NCI-H2029 treated with DMSO at 0.1 percent for 48 hours (cell line): ENCODE results near the gene FGF21.
"Not testable (repeated sequence)": the region's sequence is repeated elsewhere in the genome, so short reads cannot be mapped to it uniquely, and the experiment has no call there.

Experiments
- DNase-seq: peaks from one replicate; lab custom pipeline; 2025; lab: John Stamatoyannopoulos, UW

The FGF21 gene

GRCh38 chr19:48787331-48787730 is 32.0 kb downstream of the FGF21 start:
- DNase-seq, result not testable (repeated sequence)

DNA sequence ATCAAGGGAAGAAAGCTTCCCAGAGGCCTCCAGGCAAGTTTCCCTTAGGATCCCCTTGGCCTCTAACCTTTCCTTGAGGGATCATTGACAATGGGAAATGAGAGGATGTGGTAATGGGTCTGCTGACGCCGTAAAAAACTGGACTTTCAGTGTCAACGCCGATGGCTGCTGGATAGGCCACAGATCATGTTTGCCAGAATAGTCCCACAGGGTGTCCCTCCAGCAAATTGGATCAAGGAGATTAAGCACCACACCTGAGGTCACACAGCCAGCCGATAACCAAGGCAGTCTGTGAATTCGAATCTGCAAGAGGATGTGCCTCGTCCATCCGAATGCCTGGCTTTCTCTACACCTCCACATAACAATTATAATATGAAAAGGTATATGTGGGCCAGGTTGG is 37.9 kb downstream of the FGF21 start:
- no peak for DNase-seq

GRCh38 chr19:48794291-48794690 is 39.0 kb downstream of the FGF21 start:
- no peak for DNase-seq

GRCh38 chr19:48795055-48795684 is 39.8 kb downstream of the FGF21 start:
- DNase-seq, result peak; percentile 85

GRCh38 chr19:48795685-48796070 is 40.4 kb downstream of the FGF21 start:
- DNase-seq, result no peak

GRCh38 chr19:48796298-48797083 is 41.2 kb downstream of the FGF21 start:
- DNase-seq, result no peak

DNA sequence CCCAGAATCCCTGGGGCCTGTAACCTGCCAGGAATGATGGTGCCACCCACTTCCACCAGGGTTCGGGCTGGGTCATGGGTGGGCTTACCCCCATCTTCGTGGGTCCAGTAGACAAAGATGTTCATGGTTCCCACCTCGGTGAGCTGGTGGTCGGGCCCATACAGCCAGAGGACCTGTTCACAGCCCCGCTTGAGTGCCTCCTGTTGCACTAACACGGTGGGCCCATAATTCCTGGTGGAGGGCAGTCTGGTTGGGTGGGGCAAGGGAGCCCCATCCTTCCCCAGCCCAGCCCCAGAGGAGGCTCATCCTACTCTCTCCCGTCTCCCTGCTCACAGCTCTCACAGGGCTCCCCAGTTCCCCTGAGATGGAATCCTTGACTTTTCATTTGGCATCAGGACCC is 41.8 kb downstream of the FGF21 start:
- no peak for DNase-seq

DNA sequence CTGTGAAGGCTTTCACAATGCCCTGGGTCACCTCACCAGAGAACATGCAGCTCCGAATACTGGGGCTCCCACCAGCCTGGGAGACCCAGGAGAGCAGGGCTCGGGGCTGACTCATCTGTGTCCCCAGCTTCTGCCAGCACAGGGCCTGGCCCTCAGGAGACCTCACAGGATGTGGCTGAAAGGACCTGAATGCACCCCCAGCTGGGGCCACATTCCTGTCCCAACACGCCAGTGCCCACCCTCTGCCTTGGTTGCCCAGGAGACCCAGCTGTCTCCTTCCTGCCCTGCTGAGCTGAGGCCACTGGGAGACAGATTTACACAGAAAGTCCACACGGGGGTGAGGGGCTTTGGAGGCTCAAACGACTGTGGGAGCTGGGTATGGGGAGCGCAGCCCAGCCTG is 43.6 kb downstream of the FGF21 start:
- DNase-seq, result no peak

DNA sequence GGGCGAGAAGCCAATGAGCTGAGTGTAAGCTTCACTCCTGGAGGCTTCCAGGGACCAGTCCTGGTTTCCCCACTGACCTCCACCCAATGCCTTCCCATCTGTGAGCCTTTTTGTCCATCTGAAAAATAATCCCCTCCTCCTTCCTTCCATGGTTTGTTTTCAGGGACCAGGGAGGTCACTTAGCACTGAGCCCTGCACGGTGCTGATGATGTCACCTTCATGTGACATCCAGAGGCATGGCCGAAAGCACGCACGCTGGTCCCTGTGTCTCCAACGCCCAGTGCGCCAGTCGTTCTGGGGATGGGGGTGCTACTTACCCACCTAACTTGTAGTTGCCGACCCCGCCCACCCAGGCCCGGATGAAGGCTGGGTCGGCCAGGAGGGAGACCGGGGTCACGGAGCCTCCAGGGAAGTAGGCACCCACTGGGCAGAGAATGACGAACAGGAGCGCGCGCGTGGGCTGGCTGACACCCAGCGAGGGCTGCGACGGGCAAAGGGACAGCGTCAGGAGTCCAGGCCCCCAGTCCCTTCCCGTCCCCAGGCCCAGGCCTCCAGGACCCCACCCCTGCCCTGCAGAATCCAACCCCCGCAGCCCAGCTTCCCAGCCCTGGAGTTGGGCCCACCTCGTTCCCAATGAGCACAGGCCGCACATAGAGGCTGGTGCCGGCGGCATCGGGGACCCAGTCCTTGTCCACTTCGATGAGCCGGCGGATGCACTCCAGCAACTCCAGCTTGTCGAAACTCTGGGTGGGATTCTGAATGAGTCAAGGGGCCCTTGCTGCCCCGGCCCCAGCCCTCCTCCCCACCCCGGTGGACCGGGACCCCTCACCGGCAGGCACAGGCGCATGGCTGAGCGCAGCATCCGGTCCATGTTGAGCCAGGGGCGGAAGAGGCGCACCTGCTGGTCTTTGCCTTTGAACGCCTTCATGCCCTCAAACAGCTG is 44.3 kb downstream of the FGF21 start:
- DNase-seq, result no peak

DNA sequence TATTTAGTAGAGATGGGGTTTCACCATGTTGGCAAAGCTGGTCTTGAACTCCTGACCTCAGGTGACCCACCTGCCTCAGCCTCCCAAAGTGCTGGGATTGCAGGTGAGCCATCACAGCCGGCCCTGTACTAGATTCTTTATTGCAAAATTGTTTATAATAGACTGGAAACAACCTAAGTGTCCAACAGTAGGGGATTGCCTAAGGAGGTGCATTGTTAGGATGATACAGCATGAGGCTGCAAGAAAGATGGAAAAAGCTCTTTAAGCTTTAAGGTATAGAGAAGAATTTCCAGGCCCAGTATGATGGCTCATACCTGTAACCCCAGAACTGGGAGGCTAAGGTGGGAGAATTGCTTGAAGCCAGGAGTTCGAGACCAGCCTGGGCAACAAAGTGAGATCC is 47.3 kb downstream of the FGF21 start:
- no peak for DNase-seq

DNA sequence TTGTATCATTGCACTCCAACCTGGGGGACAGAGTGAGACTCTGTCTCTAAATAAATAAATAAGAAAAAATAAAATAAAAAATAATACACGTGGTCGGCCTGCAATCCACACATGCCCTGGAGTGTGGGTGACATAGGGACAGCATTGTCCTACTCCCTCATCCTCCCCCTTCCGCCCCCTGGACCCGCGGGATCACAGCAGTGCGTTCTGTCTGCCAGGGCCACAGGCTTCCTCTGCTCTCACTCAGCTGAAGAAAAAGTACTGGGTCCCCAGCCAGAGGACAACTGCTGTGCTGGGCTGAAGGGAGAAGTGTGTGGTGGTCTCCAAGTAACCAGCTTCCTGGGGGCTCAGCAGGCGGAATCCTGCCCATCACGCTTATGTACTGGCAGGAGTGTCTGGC is 49.2 kb downstream of the FGF21 start:
- no peak for DNase-seq

- DNase-seq, result no peak
These were observed 50.1 kb downstream of the FGF21 start for GRCh38 chr19:48805452-48805851.

- DNase-seq, result no peak
These were observed 51.1 kb downstream of the FGF21 start for GRCh38 chr19:48806518-48806817.

- no peak for DNase-seq
These were observed 51.7 kb downstream of the FGF21 start for GRCh38 chr19:48806818-48807589.

DNA sequence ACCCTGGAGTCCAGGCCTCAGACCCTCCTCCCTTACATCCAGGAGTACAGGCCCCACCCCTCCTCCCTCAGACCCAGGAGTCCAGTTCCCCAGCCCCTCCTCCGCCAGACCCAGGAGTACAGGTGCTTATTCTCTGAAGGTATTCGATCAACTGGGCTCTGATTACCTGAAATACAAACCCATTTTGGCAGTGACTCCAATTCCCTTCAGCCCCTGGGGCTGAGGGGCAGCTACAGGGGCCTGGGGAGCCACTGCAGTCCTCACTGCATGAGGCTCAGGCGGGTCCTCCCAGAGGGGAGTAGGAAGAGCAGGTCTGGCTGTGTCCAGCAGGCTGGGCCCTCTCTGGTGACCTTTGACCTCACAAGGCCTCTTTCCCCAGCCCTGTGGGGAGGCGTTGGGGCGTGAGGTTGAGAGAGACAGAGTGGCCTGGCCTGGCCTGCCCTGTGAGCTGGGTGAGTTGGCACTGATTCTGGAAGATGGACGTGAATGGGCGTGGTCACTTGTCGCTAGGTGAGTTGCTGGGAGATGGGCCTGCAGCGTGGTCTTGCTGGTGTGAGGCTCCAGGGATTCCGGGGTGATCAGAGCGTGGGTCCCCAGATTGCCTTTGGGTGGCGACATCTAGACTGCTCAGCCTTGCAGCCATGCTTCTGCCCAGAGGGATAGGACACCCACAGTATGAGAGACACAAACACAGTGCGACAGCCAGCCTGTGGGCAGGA is 52.4 kb downstream of the FGF21 start:
- no peak for DNase-seq
